IMR-90 (cell line): ENCODE measurements around the gene SPRR2A. TPM values are rescaled to one million over a fixed set of nuclear protein-coding genes. Genes with fewer than 3 reads are reported as not detected.

Experiments used
- ATAC-seq: fragments of 200-7000 bp; cut with Tn5 transposase; 2 replicates; pipeline ENCODE4 v1.9.1; 2020; ENCODE audit warnings: low read depth, mild to moderate bottlenecking, moderate library complexity
- BruUV-seq: library from RNA; stranded (reverse); fragments of 400-500 nt; replicated peaks from 2 replicates; lab custom pipeline; 2021; lab: Mats Ljungman, UMichigan
- CTCF ChIA-PET: fragments of 300-600 bp; formaldehyde crosslinking; extraction: SDS; loops from one replicate; lab custom pipeline; 2021; ENCODE audit warnings: antibody characterized with exemption; lab: Yijun Ruan, JAX
- POLR2A ChIA-PET: fragments of 300-600 bp; sonication (Branson Sonifier 250); formaldehyde crosslinking; loops from one replicate; lab custom pipeline; 2022; ENCODE audit warnings: antibody characterized with exemption; ENCODE audit not compliant: unreplicated experiment; lab: Charles Lee
- DNase-seq: peaks from one replicate; pipeline ENCODE4 v3.0.0; 2013
- H2AFZ ChIP-seq: replicated peaks from 2 replicates; pipeline ENCODE3; 2013; ENCODE audit warnings: low read length, mild to moderate bottlenecking; ENCODE audit not compliant: poor library complexity
- H2AK5ac ChIP-seq: 2 replicates; pipeline ENCODE4 v1.6.1; 2013; ENCODE audit warnings: low read depth, low read length, inconsistent platforms
- H2AK9ac ChIP-seq: replicated peaks from 2 replicates; pipeline ENCODE3; 2013; ENCODE audit warnings: mild to moderate bottlenecking, low read depth, low read length, moderate library complexity; ENCODE audit not compliant: poor library complexity
- H2BK120ac ChIP-seq: 2 replicates; pipeline ENCODE4 v1.6.1; 2013; ENCODE audit warnings: low read depth, low read length, inconsistent platforms
- H2BK15ac ChIP-seq: 3 replicates; pipeline ENCODE4 v1.6.1; 2013; ENCODE audit warnings: low read depth, low read length, inconsistent platforms
- H2BK20ac ChIP-seq: 2 replicates; pipeline ENCODE4 v1.6.1; 2013; ENCODE audit warnings: low read depth, mild to moderate bottlenecking, inconsistent platforms, low read length, moderate library complexity
- H2BK5ac ChIP-seq: 2 replicates; pipeline ENCODE4 v1.6.1; 2013; ENCODE audit warnings: mild to moderate bottlenecking, low read depth, low read length, inconsistent platforms; ENCODE audit not compliant: poor library complexity, severe bottlenecking
- H3K14ac ChIP-seq: replicated peaks from 2 replicates; pipeline ENCODE4 v1.6.1; 2013; ENCODE audit warnings: low read depth, low read length, inconsistent platforms
- H3K18ac ChIP-seq: 2 replicates; pipeline ENCODE4 v1.6.1; 2013; ENCODE audit warnings: low read depth, low read length, control low read depth
- H3K23ac ChIP-seq: 2 replicates; pipeline ENCODE4 v1.6.1; 2013; ENCODE audit warnings: low read depth, low read length, inconsistent platforms
- H3K27ac ChIP-seq: 2 replicates; pipeline ENCODE4 v1.5.1; 2013; ENCODE audit warnings: mild to moderate bottlenecking, control low read depth, low read length; ENCODE audit not compliant: insufficient read depth
- H3K27me3 ChIP-seq: 2 replicates; pipeline ENCODE4 v1.6.1; 2013; ENCODE audit warnings: low read length; ENCODE audit not compliant: control insufficient read depth, insufficient read depth
- H3K36me3 ChIP-seq: 2 replicates; pipeline ENCODE4 v1.6.1; 2013; ENCODE audit warnings: low read length, mixed read lengths; ENCODE audit not compliant: control insufficient read depth, insufficient read depth
- H3K4ac ChIP-seq: 2 replicates; pipeline ENCODE4 v1.6.1; 2013; ENCODE audit warnings: low read depth, low read length, inconsistent platforms
- H3K4me1 ChIP-seq: 2 replicates; pipeline ENCODE4 v1.6.1; 2013; ENCODE audit warnings: low read length, mixed read lengths; ENCODE audit not compliant: control insufficient read depth, insufficient read depth
- H3K4me2 ChIP-seq: 2 replicates; pipeline ENCODE4 v1.6.1; 2013; ENCODE audit warnings: low read depth, mild to moderate bottlenecking, control low read depth, low read length, moderate library complexity
- H3K4me3 ChIP-seq: 2 replicates; pipeline ENCODE4 v1.5.1; 2013; ENCODE audit warnings: low read depth, mild to moderate bottlenecking, control low read depth, low read length, moderate library complexity; ENCODE audit not compliant: insufficient read depth
- H3K56ac ChIP-seq: 2 replicates; pipeline ENCODE4 v1.6.1; 2013; ENCODE audit warnings: low read length, inconsistent platforms; ENCODE audit not compliant: insufficient read depth; ENCODE audit errors: extremely low read depth
- H3K79me1 ChIP-seq, 2 experiments: 2 replicates each; pipeline ENCODE4 v1.6.1; 2013; ENCODE audit warnings: low read length in 2 of 2, inconsistent platforms in 1 of 2, low read depth in 1 of 2
- H3K9ac ChIP-seq: 2 replicates; pipeline ENCODE4 v1.6.1; 2013; ENCODE audit warnings: low read depth, low read length, control low read depth
- H3K9me1 ChIP-seq: 2 replicates; pipeline ENCODE4 v1.6.1; 2013; ENCODE audit warnings: low read length, inconsistent platforms; ENCODE audit not compliant: insufficient read depth
- H3K9me3 ChIP-seq: 2 replicates; pipeline ENCODE4 v1.6.1; 2013; ENCODE audit warnings: low read length; ENCODE audit not compliant: control insufficient read depth, insufficient read depth
- H4K20me1 ChIP-seq: 2 replicates; pipeline ENCODE4 v1.6.1; 2013; ENCODE audit warnings: low read length, inconsistent platforms; ENCODE audit not compliant: insufficient read depth
- H4K5ac ChIP-seq: 2 replicates; pipeline ENCODE4 v1.6.1; 2013; ENCODE audit warnings: mild to moderate bottlenecking, low read depth, low read length, control low read depth
- H4K8ac ChIP-seq, 2 experiments: 2 replicates each; pipeline ENCODE4 v1.6.1; 2013; ENCODE audit warnings: low read depth in 2 of 2, low read length in 2 of 2, control low read depth in 1 of 2, inconsistent platforms in 1 of 2
- H4K91ac ChIP-seq: 2 replicates; pipeline ENCODE4 v1.6.1; 2013; ENCODE audit warnings: low read depth, low read length, inconsistent platforms; ENCODE audit not compliant: insufficient read depth
- CHD1 ChIP-seq: IDR thresholded peaks from 2 replicates; pipeline ENCODE4 v1.6.1; 2012; ENCODE audit warnings: low read depth, low read length, improper control_type of control experiment
- FOS ChIP-seq: fragments of 150-350 bp; IDR thresholded peaks from 2 replicates; pipeline ENCODE4 v1.6.1; 2016; ENCODE audit warnings: low read depth, low read length
- MAFK ChIP-seq: IDR thresholded peaks from 2 replicates; pipeline ENCODE4 v1.6.1; 2012; ENCODE audit warnings: low read depth, low read length, improper control_type of control experiment
- MAZ ChIP-seq: IDR thresholded peaks from 2 replicates; pipeline ENCODE4 v1.6.1; 2012; ENCODE audit warnings: low read depth, mild to moderate bottlenecking, low read length, improper control_type of control experiment, moderate library complexity, borderline replicate concordance
- MXI1 ChIP-seq: IDR thresholded peaks from 2 replicates; pipeline ENCODE4 v1.6.1; 2012; ENCODE audit warnings: low read depth, mild to moderate bottlenecking, low read length, moderate library complexity, borderline replicate concordance
- NFE2L2 ChIP-seq: fragments of 150-350 bp; IDR thresholded peaks from 2 replicates; pipeline ENCODE4 v1.6.1; 2016; ENCODE audit warnings: low read depth, mild to moderate bottlenecking, low read length
- POLR2A ChIP-seq: IDR thresholded peaks from 2 replicates; pipeline ENCODE4 v1.6.1; 2012; ENCODE audit warnings: mild to moderate bottlenecking, low read depth, low read length
- RAD21 ChIP-seq: IDR thresholded peaks from 2 replicates; pipeline ENCODE4 v1.6.1; 2012; ENCODE audit warnings: low read length, improper control_type of control experiment
- RCOR1 ChIP-seq: IDR thresholded peaks from 2 replicates; pipeline ENCODE4 v1.6.1; 2012; ENCODE audit warnings: mild to moderate bottlenecking, low read length, improper control_type of control experiment; ENCODE audit not compliant: insufficient replicate concordance
- RFX5 ChIP-seq: IDR thresholded peaks from 2 replicates; pipeline ENCODE4 v1.8.0; 2012; ENCODE audit warnings: low read depth, mild to moderate bottlenecking, low read length, moderate library complexity
- SMC3 ChIP-seq: fragments of 150-350 bp; IDR thresholded peaks from 2 replicates; pipeline ENCODE4 v1.6.1; 2016; ENCODE audit warnings: low read depth, mild to moderate bottlenecking, antibody characterized with exemption, low read length, moderate library complexity
- USF2 ChIP-seq: fragments of 150-350 bp; IDR thresholded peaks from 2 replicates; pipeline ENCODE4 v1.6.1; 2017; ENCODE audit warnings: mild to moderate bottlenecking, antibody characterized with exemption, low read length, low read depth
- WGBS, 2 experiments: methylation state at CpG; one replicate each; pipeline versions ENCODE4 v1.1.5 to v1.1.7; 2013; ENCODE audit warnings: missing lambda C conversion rate in 2 of 2; ENCODE audit not compliant: insufficient read length in 1 of 2; ENCODE audit errors: extremely low coverage in 2 of 2; 5-methylcytosine and 5-hydroxymethylcytosine counted together
- dilution Hi-C: fragments of 300-500 bp; cut with HindIII; formaldehyde crosslinking; loops from one replicate; pipeline ENCODE4 v1.14.3; 2018; ENCODE audit warnings: low sequenced_read_pairs; ENCODE audit not compliant: unreplicated experiment
- in situ Hi-C: fragments of 300-500 bp; cut with MboI; formaldehyde crosslinking; loops from 3 replicates; pipeline ENCODE4 v1.14.3; 2019; ENCODE audit warnings: low sequenced_read_pairs, inconsistent platforms, mixed read lengths
- intact Hi-C: fragments of 100-400 bp; cut with micrococcal nuclease; formaldehyde crosslinking; loops from 2 replicates; pipeline ENCODE4 v1.10.0; 2022
- polyA plus RNA-seq, 3 experiments: library from polyadenylated mRNA; depleted of rRNA; stranded (reverse); fragments of >200 nt; gene quantifications; 2 replicates each; pipeline ENCODE4 v1.2.3, GENCODE V29; 2012; ENCODE audit warnings: low replicate concordance in 1 of 3
- total RNA-seq: library from RNA; depleted of rRNA; stranded (reverse); fragments of >200 nt; gene quantifications from 2 replicates; pipeline ENCODE4 v1.2.3, GENCODE V29; 2012
- TF ChIP-seq, protein P1 (sequence below): conservative IDR thresholded peaks from 2 replicates; pipeline ENCODE4 v1.5.1; 2012; ENCODE audit warnings: mild to moderate bottlenecking, low read depth, low read length, improper control_type of control experiment
- TF ChIP-seq, protein P2 (sequence below): fragments of 150-350 bp; IDR thresholded peaks from 2 replicates; pipeline ENCODE4 v1.6.1; 2016; ENCODE audit warnings: low read depth, mild to moderate bottlenecking, low read length, moderate library complexity, borderline replicate concordance

SPRR2A gene
- total and polyA plus RNA-seq, 2 of the 4 experiments (the other 2 are of a cell fraction), result not detected

GRCh38 chr1:153099461-153100045, 42.2 kb upstream of the SPRR2A start:
- H3K79me1 ChIP-seq, result no peaks in the 10 kb centered on the region
- 60% methylated on average over 1 of the region's 9 CpGs; no CpG with 5 or more reads in 1 of the 2 experiments for WGBS, 2 experiments
- no peaks in the 10 kb centered on the region for H3K9me1 ChIP-seq
- H4K91ac ChIP-seq, result no peak overlapping the region
- no peak overlapping the region for H3K23ac ChIP-seq
- no peaks in the 10 kb centered on the region for H3K27me3 ChIP-seq
- CTCF ChIA-PET, result no interaction called here
- no peak overlapping the region for H2BK20ac ChIP-seq
- no peak overlapping the region for H3K56ac ChIP-seq
- no peak overlapping the region for H3K27ac ChIP-seq
- H3K4ac ChIP-seq, result no peak overlapping the region
- no peak overlapping the region for H2AFZ ChIP-seq
- DNase-seq (no peak), ATAC-seq (no peak)
- no peak overlapping the region for H3K9ac ChIP-seq
- no peak overlapping the region for H4K5ac ChIP-seq
- H2BK5ac ChIP-seq, result no peak overlapping the region
- H2BK120ac ChIP-seq, result no peak overlapping the region
- no peaks in the 10 kb centered on the region for H4K20me1 ChIP-seq
- no peak overlapping the region for H3K18ac ChIP-seq
- no peaks in the 10 kb centered on the region for H3K4me1 ChIP-seq
- in situ Hi-C loops, result no loop called here
- no peaks in the 10 kb centered on the region for H3K36me3 ChIP-seq
- no peaks in the 10 kb centered on the region for H3K9me3 ChIP-seq
- no peak overlapping the region for H2AK5ac ChIP-seq
- H2AK9ac ChIP-seq, result no peak overlapping the region
- no peak overlapping the region for H3K4me2 ChIP-seq
- POLR2A ChIA-PET, result no interaction called here
- H4K8ac ChIP-seq, result no peak overlapping the region
- dilution Hi-C loops, result no loop called here
- no peak for TF ChIP-seq SMC3
- TF ChIP-seq RFX5, result no peak
- TF ChIP-seq, protein P1, sequence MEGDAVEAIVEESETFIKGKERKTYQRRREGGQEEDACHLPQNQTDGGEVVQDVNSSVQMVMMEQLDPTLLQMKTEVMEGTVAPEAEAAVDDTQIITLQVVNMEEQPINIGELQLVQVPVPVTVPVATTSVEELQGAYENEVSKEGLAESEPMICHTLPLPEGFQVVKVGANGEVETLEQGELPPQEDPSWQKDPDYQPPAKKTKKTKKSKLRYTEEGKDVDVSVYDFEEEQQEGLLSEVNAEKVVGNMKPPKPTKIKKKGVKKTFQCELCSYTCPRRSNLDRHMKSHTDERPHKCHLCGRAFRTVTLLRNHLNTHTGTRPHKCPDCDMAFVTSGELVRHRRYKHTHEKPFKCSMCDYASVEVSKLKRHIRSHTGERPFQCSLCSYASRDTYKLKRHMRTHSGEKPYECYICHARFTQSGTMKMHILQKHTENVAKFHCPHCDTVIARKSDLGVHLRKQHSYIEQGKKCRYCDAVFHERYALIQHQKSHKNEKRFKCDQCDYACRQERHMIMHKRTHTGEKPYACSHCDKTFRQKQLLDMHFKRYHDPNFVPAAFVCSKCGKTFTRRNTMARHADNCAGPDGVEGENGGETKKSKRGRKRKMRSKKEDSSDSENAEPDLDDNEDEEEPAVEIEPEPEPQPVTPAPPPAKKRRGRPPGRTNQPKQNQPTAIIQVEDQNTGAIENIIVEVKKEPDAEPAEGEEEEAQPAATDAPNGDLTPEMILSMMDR, result no peak
- no peak for TF ChIP-seq CHD1
- TF ChIP-seq POLR2A, result no peak
- TF ChIP-seq USF2, result no peak
- no peak for TF ChIP-seq NFE2L2
- TF ChIP-seq RAD21, result no peak
- TF ChIP-seq, protein P2, sequence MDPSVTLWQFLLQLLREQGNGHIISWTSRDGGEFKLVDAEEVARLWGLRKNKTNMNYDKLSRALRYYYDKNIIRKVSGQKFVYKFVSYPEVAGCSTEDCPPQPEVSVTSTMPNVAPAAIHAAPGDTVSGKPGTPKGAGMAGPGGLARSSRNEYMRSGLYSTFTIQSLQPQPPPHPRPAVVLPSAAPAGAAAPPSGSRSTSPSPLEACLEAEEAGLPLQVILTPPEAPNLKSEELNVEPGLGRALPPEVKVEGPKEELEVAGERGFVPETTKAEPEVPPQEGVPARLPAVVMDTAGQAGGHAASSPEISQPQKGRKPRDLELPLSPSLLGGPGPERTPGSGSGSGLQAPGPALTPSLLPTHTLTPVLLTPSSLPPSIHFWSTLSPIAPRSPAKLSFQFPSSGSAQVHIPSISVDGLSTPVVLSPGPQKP, result no peak
- no peak for TF ChIP-seq MAZ
- no peak for TF ChIP-seq RCOR1
- TF ChIP-seq MAFK, result no peak
- TF ChIP-seq FOS, result no peak
- no peak for TF ChIP-seq MXI1
- no TSS peak for BruUV-seq
- intact Hi-C loops, result no loop called here
- H3K14ac ChIP-seq, result no peak overlapping the region
- no peak overlapping the region for H3K4me3 ChIP-seq
- no peak overlapping the region for H2BK15ac ChIP-seq
